DND-41 (cell line): ENCODE results near the gene AKAP10.

ENCODE experiments used
- ATAC-seq: fragments of 200-7000 bp; cut with Tn5 transposase; 3 replicates; pipeline ENCODE4 v1.9.1; 2021; ENCODE audit warnings: low read depth; ENCODE audit not compliant: insufficient read depth
- DNase-seq: peaks from one replicate; pipeline ENCODE4 v3.0.0-alpha.2; 2020
- H2AFZ ChIP-seq: 2 replicates; pipeline ENCODE4 v1.6.0; 2012; ENCODE audit warnings: low read depth, low read length
- H3K27ac ChIP-seq: 2 replicates; pipeline ENCODE4 v1.5.1; 2012; ENCODE audit warnings: low read length, inconsistent platforms
- H3K27me3 ChIP-seq: fragments of 200-600 bp; sonication (generic); 2 replicates; pipeline ENCODE4 v1.6.0; 2012; ENCODE audit warnings: low read length, mild to moderate bottlenecking, inconsistent platforms; ENCODE audit not compliant: insufficient read depth, poor library complexity
- H3K36me3 ChIP-seq: 2 replicates; pipeline ENCODE4 v1.5.1; 2012; ENCODE audit warnings: low read length, inconsistent platforms; ENCODE audit not compliant: insufficient read depth
- H3K4me1 ChIP-seq: 2 replicates; pipeline ENCODE4 v1.5.1; 2012; ENCODE audit warnings: mild to moderate bottlenecking, low read length; ENCODE audit not compliant: insufficient read depth
- H3K4me2 ChIP-seq: 2 replicates; pipeline ENCODE4 v1.6.0; 2012; ENCODE audit warnings: mild to moderate bottlenecking, moderate library complexity, low read length, inconsistent platforms; ENCODE audit not compliant: insufficient read depth
- H3K4me3 ChIP-seq, 2 experiments: fragments of 200-600 bp in 1 of 2; shearing (Covaris generic) in 1 of 2; 2 replicates each; pipeline ENCODE4 v1.5.1; 2012 to 2016; ENCODE audit warnings: inconsistent platforms in 2 of 2, low read length in 2 of 2, mild to moderate bottlenecking in 2 of 2, low read depth in 1 of 2, moderate library complexity in 1 of 2
- H3K79me2 ChIP-seq: 2 replicates; pipeline ENCODE4 v1.6.0; 2012; ENCODE audit warnings: low read length, inconsistent platforms; ENCODE audit not compliant: insufficient read depth
- H3K9ac ChIP-seq: 2 replicates; pipeline ENCODE4 v1.6.0; 2012; ENCODE audit warnings: low read depth, mild to moderate bottlenecking, inconsistent platforms, low read length, moderate library complexity
- H3K9me3 ChIP-seq: 2 replicates; pipeline ENCODE4 v1.5.1; 2012; ENCODE audit warnings: low read length, moderate library complexity, mild to moderate bottlenecking, inconsistent platforms; ENCODE audit not compliant: insufficient read depth, severe bottlenecking
- H4K20me1 ChIP-seq: 2 replicates; pipeline ENCODE4 v1.6.0; 2012; ENCODE audit warnings: low read length; ENCODE audit not compliant: insufficient read depth
- EZH2 ChIP-seq: IDR thresholded peaks from 3 replicates; pipeline ENCODE4 v1.6.1; 2012; ENCODE audit warnings: borderline replicate concordance, low read depth, mild to moderate bottlenecking, moderate library complexity, low read length, inconsistent platforms; ENCODE audit not compliant: severe bottlenecking
- TF ChIP-seq, protein P1 (sequence below): IDR thresholded peaks from 2 replicates; pipeline ENCODE4 v1.5.1; 2012; ENCODE audit warnings: borderline replicate concordance, low read length, moderate library complexity, mild to moderate bottlenecking; ENCODE audit not compliant: poor library complexity, severe bottlenecking; ENCODE audit errors: extremely low read depth

AKAP10 gene

DNA sequence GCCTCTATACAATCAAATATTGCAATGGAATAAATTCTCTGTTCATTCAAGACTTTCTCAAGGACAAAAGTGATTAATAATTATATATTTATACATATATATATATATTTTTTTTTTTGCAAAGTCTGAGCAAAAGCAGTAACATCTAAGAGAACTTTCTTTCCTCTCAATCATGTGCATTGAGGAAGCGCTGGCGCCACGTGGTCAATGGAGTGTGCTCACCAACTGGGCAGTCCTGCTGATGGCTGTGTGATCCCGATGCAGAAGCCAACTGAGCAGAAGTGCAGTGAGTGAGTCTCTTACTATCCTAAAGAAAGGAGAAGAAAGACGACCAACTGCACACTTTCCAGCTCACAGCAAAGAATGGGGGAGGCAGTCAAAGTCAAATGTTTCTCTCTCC is 72.7 kb downstream of the AKAP10 start:
- no peak overlapping the region for H3K27ac ChIP-seq
- H3K9ac ChIP-seq: no peak overlapping the region
- peaks cover 82% of the 10 kb centered on the region for H3K36me3 ChIP-seq
- H3K9me3 ChIP-seq: no peaks in the 10 kb centered on the region
- H3K79me2 ChIP-seq: no peaks in the 10 kb centered on the region
- H3K4me2 ChIP-seq: no peak overlapping the region
- H3K4me1 ChIP-seq: no peaks in the 10 kb centered on the region
- H3K4me3 ChIP-seq: no peak overlapping the region
- H2AFZ ChIP-seq: no peak overlapping the region
- DNase-seq (no peak), ATAC-seq (no peak)
- H4K20me1 ChIP-seq: no peaks in the 10 kb centered on the region
- no peaks in the 10 kb centered on the region for H3K27me3 ChIP-seq
- TF ChIP-seq, protein P1, sequence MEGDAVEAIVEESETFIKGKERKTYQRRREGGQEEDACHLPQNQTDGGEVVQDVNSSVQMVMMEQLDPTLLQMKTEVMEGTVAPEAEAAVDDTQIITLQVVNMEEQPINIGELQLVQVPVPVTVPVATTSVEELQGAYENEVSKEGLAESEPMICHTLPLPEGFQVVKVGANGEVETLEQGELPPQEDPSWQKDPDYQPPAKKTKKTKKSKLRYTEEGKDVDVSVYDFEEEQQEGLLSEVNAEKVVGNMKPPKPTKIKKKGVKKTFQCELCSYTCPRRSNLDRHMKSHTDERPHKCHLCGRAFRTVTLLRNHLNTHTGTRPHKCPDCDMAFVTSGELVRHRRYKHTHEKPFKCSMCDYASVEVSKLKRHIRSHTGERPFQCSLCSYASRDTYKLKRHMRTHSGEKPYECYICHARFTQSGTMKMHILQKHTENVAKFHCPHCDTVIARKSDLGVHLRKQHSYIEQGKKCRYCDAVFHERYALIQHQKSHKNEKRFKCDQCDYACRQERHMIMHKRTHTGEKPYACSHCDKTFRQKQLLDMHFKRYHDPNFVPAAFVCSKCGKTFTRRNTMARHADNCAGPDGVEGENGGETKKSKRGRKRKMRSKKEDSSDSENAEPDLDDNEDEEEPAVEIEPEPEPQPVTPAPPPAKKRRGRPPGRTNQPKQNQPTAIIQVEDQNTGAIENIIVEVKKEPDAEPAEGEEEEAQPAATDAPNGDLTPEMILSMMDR: no peak
- no peak for TF ChIP-seq EZH2

DNA sequence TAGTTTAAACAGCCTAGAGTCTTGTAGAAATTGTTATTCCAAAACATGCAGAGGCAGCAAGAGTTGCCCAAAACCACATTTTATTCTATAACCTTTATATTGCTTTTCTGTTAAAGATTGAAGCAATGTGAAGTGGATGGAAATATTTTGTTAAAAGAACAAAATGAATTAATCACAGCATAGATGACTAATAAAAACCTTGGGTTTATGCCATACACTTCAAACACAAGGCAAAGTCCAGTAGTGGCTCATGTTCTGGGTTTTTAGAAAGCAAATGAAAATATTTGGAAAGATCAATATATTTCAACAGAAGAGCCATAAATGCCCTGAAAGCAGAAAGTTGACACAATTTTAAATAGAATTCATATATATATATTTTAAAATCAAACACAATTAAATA is 73.2 kb downstream of the AKAP10 start:
- no peaks in the 10 kb centered on the region for H3K9me3 ChIP-seq

DNA sequence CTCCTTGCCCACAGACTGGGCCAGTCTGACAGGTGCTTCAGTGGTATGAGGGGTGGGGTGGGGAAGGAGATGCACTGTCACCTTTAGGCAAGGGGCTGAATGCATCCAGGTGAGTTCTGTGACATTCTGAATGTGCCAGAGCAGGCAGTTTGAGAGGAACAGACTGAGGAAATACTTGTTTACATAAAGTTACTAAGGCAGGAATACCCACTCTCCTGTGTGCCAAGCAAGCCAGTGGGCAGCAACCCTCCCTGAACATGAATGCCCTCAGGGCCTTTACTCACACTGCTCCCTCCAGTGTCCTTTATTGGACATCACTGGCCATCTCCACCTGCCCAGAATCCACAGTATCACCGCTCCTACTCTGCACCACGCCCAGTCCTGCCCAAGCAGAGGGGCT is 76.8 kb downstream of the AKAP10 start:
- ATAC-seq (no peak), DNase-seq (no peak)
- Histone ChIP-seq H3K4me2 (no peak overlapping the region), H2AFZ (no peak overlapping the region), H3K27ac (no peak overlapping the region), H3K9ac (no peak overlapping the region), H3K79me2 (no peaks in the 10 kb centered on the region), H3K36me3 (peaks cover 42% of the 10 kb centered on the region), H4K20me1 (no peaks in the 10 kb centered on the region), H3K9me3 (no peaks in the 10 kb centered on the region), H3K4me3 (no peak overlapping the region), H3K4me1 (no peaks in the 10 kb centered on the region), H3K27me3 (no peaks in the 10 kb centered on the region)
- TF ChIP-seq, protein P1: no peak
- no peak for TF ChIP-seq EZH2

More for the DNA sequence above, 73.2 kb downstream of the AKAP10 start:
- no peaks in the 10 kb centered on the region for H3K4me1 ChIP-seq
- H3K4me3 ChIP-seq: no peak overlapping the region
- H3K79me2 ChIP-seq: no peaks in the 10 kb centered on the region
- no peak for ATAC-seq
- H3K27me3 ChIP-seq: no peaks in the 10 kb centered on the region
- H3K9ac ChIP-seq: no peak overlapping the region
- DNase-seq: no peak
- H2AFZ ChIP-seq: no peak overlapping the region
- H3K4me2 ChIP-seq: no peak overlapping the region
- H4K20me1 ChIP-seq: no peaks in the 10 kb centered on the region
- TF ChIP-seq, protein P1: no peak
- no peak for TF ChIP-seq EZH2
- H3K36me3 ChIP-seq: peaks cover 77% of the 10 kb centered on the region
- no peak overlapping the region for H3K27ac ChIP-seq

DNA sequence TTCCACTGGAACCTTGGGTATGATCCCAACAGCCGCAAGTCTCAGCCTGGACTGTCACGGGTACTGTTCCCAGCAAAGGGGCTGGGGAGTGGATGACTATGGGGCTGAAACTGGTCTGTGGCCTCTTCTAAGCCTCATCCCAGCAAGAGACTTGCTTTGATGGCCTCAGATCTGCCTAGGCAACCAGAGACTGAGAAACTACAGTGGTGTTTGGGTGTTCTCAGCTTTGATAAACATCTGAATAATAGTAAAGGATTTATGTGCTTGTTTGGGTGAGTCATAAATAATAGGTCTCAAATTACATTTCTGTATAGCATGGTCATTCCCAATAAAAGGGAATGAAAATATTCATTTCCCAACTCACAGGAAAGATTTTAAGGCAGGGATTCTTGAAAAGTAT is 79.7 kb downstream of the AKAP10 start:
- Histone ChIP-seq H2AFZ (no peak overlapping the region), H3K27ac (no peak overlapping the region), H3K36me3 (peaks cover 17% of the 10 kb centered on the region), H3K9me3 (no peaks in the 10 kb centered on the region), H4K20me1 (no peaks in the 10 kb centered on the region), H3K79me2 (no peaks in the 10 kb centered on the region), H3K4me2 (no peak overlapping the region), H3K4me3 (no peak overlapping the region), H3K9ac (no peak overlapping the region), H3K27me3 (no peaks in the 10 kb centered on the region), H3K4me1 (no peaks in the 10 kb centered on the region)
- TF ChIP-seq, protein P1: no peak
- no peak for TF ChIP-seq EZH2
- no peak for DNase-seq
- ATAC-seq: no peak
